OCI-M2 (cell line): Measurements from ENCODE around the gene GLB1L2.
"Not testable (repeated sequence)": the region's sequence is repeated elsewhere in the genome, so short reads cannot be mapped to it uniquely, and the experiment has no call there.

Experiments used
- DNase-seq: peaks from one replicate; lab custom pipeline; 2025; ENCODE audit not compliant: unreplicated experiment; lab: John Stamatoyannopoulos, UW

The GLB1L2 gene

DNA sequence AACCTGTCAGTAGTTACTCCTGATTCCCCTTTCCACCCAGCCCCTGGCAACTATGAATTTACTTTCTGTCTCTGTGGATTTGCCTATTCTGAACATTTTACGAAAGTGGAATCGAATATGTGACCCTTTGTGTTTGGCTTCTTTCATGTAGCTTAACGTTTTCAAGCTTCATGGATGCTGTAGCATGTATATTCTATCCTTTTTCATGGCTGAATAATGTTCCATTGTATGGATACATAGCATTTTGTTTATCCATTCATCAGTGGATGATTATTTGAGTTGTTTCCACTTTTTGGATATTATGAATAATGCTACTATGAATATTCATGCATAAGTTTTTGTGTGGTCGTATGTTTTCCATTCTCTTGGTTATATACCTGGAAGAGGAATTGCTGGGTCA, 9.2 kb upstream of the GLB1L2 start:
- DNase-seq = no peak

DNA sequence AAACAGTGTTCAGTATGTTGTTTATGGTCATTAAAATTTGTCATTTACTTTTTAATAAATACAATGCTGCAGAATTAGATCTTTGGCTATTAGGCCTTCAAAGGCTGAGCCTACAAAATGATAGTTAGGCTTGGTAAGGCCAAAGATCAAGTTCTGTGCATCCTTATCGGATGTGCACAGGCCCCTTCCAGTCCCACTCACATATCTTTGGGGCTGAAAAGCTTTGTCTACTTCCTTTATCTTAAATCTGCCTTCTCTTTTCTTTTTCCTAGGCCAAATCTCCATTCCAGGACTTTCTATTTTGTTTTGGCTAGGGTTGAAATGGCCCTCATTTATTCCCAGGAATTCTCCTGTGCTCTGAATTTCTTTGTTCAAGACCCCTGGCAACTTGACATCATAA, 3.4 kb upstream of the GLB1L2 start:
- DNase-seq = no peak

DNA sequence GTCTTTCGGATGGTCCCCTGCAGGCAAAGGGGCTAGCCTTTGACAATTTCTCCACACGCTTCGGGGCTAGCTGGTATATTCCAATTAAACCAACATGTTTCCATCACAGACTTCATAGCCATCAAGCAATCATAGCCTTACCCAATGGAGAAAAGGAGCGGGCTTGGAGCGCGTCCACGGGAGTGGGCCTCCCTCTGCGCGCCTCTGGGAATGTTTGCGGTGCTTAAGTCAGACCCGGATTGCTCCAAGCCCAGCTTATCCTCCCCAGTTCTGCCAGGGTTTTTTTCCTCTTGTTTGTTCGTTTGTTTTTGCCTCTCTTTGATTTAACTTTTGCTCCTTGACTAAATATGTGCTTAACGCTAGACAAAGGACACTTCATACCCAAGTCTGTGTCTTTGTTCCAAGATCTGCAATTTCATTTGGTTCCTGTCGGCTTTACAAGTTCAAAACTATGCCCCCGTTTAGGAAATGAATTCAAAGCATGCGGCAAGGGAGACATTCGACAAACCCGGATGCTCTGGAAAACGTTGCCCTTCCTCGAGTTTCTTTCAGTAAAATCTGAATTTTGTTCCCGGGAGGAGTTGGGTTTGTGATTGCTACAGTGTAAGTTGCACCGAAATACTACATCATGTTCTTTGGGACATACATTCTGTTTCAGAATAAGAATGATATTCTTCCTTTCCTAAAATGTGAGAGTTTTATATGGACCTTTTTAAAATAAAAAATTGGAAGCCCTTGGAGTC, 1.0 kb upstream of the GLB1L2 start:
- DNase-seq = no peak

DNA sequence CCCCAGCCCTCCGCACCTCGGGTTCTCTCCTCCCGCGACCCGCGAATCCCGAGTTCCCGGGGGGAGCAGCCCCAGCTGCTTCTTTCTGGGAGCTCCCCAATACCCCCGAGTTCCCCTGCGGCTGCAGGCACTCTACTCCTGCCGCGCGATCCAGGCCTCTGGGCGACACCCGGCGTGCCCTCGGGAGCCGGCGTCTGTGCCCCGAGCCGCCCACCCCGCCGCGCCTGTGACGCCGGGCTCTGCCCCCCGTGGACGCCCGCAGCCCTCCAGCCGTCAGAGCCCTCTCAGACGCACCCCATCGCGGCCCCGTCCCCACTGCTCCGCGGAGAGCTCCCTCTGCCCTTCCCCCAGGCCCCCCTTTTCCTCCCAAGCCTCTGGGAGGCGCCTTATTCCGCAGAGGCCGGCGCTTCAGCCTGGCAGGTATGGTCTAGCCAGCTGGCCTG, 422 bp downstream of the GLB1L2 start:
- DNase-seq = no peak

DNA sequence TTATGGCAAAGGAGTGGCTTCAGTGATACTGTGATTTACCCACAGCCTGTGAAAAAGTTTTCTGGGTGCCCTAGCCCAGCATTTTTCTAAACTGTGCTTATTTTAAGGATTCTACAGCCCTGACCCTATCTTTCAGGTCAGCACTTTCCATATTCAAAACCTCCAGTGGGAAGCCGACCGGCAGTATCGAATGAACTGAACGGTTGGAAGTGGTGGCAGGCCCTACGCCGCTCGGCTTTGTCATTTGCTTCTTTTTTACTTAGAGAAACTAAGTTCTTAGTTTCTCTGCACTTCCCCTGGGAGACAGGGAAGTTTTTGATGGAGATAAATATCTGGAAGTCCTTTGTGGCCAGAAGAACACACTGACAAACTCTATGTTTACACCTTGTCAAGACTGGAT, 994 bp downstream of the GLB1L2 start:
- DNase-seq = no peak

- no peak for DNase-seq
Measured at GRCh38 chr11:134333312-134333711, 1.5 kb downstream of the GLB1L2 start.

GRCh38 chr11:134333946-134334345, 2.2 kb downstream of the GLB1L2 start:
- DNase-seq = no peak

DNA sequence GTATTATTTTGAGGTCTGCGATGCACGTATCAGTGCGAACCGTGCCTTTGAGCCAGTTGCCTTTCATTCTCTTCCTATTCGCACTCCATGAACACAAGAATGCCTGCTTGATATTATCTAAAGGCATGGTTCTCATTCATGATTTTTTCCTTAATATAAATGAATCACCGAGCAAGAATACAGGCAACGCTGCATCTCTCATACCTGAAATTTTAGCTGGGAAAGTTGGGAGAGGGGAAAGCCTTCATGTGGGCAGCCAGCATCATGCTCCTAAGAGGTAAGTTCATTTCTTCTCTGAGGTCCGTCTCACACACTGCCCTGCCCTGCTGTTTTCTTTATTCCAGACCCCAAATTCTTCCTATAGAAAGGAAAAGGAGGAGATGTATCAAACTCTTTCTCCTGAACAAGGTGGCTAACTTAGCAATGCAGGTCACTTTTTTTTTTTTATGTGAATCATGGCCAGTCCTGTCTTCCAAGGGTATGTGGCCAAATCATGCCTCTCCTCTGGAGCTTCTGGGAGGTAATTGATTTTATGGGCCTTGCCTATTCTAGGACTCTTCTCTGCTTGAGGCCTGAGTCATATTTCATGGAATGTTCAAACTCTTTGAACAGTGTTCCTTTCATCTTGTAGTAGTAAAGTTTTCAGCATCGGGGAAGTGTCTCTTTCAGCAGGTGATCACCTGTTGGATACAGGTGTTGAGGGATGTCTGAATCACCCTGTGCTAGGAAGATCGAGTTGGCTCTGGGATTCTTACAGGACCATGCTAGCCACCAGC, 3.2 kb downstream of the GLB1L2 start:
- DNase-seq = no peak

- no peak for DNase-seq
Measured at GRCh38 chr11:134337051-134337450, 5.3 kb downstream of the GLB1L2 start.

DNA sequence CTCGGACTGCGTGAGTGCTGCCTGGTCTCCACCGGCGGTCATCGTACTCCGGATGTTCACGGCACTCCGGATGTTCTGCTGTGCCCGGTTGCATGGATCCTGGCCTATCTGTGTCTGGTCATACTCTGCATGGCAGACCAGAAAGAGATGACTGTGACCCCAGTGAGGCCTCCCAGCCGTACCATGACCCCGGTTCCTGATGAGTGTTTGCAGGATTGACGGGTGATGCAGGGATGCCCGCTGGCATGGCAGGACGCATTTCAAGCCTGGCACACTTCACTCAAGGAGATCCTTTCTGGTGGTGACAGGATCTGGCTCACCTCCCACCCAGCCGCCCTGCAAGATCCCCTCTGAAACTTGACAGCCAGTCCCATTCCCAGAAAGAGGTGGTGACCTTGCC, 6.3 kb downstream of the GLB1L2 start:
- no peak for DNase-seq

DNA sequence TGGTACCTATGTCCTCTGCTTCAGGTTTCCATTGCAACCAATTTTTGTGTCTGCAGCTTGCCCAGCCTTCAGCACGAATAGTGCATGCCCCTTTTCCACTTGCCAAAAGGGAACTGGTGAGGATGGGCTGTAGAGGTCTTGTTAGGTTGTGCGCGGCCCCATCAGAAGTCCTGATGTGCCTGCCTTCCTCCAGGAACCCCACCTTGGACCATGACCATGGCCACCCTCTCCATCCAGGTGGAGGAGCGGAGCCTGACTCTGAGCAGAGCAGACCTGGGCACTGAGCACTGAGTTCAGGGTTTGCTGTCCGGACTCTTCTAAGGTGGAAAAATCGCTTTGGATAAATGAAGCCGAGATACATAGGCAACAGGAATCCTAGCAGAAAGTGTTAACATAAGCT, 6.9 kb downstream of the GLB1L2 start:
- DNase-seq = no peak

DNA sequence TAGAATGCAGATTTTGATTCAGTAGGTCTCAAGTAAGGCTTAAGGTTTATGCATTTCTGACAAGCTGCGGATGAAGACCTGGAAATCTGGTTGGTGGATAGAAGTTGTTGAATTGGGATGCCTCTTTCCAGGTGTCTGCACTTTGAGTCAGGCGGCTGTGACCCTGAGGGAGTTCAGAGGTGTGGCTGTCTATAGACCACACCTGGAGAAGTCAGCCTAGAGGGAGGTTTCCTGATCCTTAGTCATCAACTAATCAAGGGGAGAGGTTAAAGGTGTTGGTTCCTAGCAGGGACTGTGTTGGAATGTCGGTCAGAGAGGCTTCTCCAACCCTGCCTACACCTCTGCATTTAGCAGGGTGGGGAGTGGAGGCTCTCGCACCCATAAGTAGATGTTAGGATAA, 8.0 kb downstream of the GLB1L2 start:
- DNase-seq = no peak

DNA sequence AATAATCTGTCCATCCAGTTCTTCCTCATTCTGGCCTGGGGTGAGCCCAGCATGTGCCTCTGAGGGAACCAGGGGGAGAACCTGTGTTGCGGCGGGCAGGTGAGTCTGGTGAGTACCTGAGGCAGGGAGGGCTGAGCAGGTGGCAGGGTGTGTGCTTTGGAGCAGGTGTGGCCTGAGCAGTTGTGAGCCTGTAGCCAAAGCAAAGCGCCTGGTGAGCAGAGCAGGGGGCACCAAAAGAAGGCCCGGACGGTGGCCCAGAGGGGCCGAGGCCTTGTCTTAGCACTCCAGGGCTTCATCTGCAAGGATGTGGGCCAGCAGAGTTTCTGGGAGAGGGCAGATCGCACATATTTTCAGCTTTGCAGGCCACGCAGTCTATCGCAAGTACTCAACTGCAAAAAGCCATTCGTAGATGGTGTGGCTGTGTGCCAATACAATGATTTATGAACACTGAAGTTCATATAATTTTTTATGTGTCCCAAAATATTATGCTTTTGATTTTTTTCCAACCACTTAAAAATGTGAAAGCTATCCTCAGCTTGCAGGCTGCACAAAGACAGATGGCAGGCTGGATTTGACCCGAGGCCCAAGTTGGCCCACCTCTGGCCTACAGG, 8.7 kb downstream of the GLB1L2 start:
- no peak for DNase-seq

- no peak for DNase-seq
Measured at GRCh38 chr11:134341805-134342571, 10.2 kb downstream of the GLB1L2 start.

DNA sequence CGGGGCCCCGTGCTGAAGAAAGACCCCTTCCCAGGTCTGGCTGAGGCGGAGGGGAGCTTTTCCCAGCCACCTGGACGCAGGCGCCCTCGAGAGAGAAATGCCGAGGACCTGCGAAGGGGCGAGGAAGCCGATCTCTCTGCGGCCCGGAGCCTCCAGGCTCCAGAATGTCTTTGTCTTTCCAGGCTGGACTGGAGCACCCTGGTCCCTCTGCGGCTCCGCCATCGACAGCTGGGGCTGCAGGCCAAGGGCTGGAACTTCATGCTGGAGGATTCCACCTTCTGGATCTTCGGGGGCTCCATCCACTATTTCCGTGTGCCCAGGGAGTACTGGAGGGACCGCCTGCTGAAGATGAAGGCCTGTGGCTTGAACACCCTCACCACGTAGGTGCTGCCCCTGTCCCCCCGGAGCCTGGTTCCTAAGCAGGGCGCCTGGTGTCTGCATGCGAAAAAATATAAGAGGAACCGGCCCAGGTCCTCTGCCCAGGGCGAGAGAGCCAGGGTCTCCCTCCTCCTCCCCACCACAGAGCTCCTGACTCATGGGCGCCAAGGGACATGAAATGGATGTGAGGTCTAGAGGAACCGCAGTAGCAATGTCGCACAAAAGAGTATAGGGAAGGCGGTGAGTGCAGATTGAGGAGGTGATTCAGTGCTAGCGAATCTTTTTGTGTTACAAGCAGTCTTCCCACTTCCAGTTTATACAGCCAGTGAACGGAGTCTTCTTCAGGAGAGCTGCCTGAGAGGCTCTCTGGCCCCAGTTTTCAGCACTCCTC, 11.0 kb downstream of the GLB1L2 start:
- DNase-seq = no peak

DNA sequence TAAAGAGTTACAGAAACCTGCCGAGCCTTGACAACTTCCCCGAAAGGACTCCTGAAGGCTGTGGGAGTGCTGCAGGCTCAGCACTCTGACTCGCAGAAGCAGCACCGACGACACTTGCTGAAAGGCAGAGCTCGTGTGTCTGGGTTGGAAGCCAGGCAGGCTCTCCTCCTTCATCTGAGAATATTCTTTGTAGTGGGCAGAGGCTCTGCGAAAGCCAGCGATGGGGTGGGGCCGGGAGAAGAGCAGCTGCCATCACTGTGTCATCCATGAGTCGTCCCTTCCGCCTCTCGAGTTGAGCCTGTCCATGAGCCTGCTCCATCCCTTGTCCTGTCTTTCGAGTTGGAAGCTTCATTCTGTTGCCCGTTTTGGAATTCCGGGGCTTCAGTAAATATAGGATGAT, 11.9 kb downstream of the GLB1L2 start:
- DNase-seq = no peak

- not testable (repeated sequence) for DNase-seq
Measured at GRCh38 chr11:134344497-134345236, 12.9 kb downstream of the GLB1L2 start.

GRCh38 chr11:134345237-134345550, 13.4 kb downstream of the GLB1L2 start:
- no peak for DNase-seq

- no peak for DNase-seq
Measured at GRCh38 chr11:134346101-134346975, 14.6 kb downstream of the GLB1L2 start.
